ENCODE measurements around the gene BOC. TPM values are rescaled to one million over a fixed set of nuclear protein-coding genes. Genes with fewer than 3 reads are reported as not detected.

The BOC gene
- total and polyA plus RNA-seq, 10 of the 15 experiments (the other 5 are each of a cell fraction or from before 2014, with no cell fraction given), result 0.18 TPM; not detected in 9

GRCh38 chr3:113223475-113224281, 12.3 kb downstream of the BOC start:
- Histone ChIP-seq H3K36me3 (ENCODE audit: control insufficient read depth in 2 of 2, insufficient read depth in 2 of 2, low read length in 1 of 2) (no peaks in the 10 kb centered on the region), H3K4me1 (ENCODE audit: control insufficient read depth, insufficient read depth, low read length) (peaks cover 6% of the 10 kb centered on the region), H2AFZ (ENCODE audit: control insufficient read depth, low read depth, low read length) (peak overlapping the region; percentile 1), H3K9ac (ENCODE audit: control insufficient read depth, insufficient read depth, low read length) (no peak overlapping the region), H3K79me2 (ENCODE audit: control insufficient read depth, insufficient read depth, low read length) (no peaks in the 10 kb centered on the region), H3K9me3 (replicated peaks; ENCODE audit: control insufficient read depth, insufficient read depth, low read length) (no peaks in the 10 kb centered on the region), H4K20me1 (ENCODE audit: control insufficient read depth, insufficient read depth) (no peaks in the 10 kb centered on the region; the same call in 1 of the 2 replicates), H3K27me3 (replicated peaks in 1 of 2; ENCODE audit: control insufficient read depth in 2 of 2, insufficient read depth in 2 of 2, low read length in 1 of 2) (peaks cover 1 to 4% of the 10 kb centered on the region in 2 experiments; a peak in 2 of 4 replicates), H3K4me3 (no peak overlapping the region), H3K27ac (ENCODE audit: control insufficient read depth, insufficient read depth) (no peak overlapping the region), H3K4me2 (ENCODE audit: control insufficient read depth, insufficient read depth) (0 out of 2 replicates have a peak overlapping the region, but pooled peaks have one; percentile 20)
- WGBS (ENCODE audit: insufficient coverage, insufficient replicate concordance, low lambda C conversion rate, missing lambda C conversion rate), result 38% methylated on average over 18 of the region's 18 CpGs
- ChIA-PET SMC1A (ENCODE audit: uncharacterized antibody, unreplicated experiment) (no interaction called here), CTCF (no interaction called here), RAD21 (ENCODE audit: unreplicated experiment) (no interaction called here), POLR2A (no interaction called here)
- intact Hi-C loops (cut with micrococcal nuclease; ENCODE audit: unreplicated experiment), result no loop called here
- DNase-seq (ENCODE audit: low read depth, low spot score), result no peak
- BruUV-seq (replicated peaks), result no TSS peak
- ATAC-seq, result peak; percentile 53
- FAIRE-seq, result peak; percentile 62
- in situ Hi-C loops (cut with MboI), result no loop called here
- TF ChIP-seq TCF3 (IDR thresholded peaks at IDR 0.05; ENCODE audit: borderline replicate concordance, insufficient read depth, low read depth, low read length) (no peak), SMAD1 (IDR thresholded peaks at IDR 0.05; ENCODE audit: low read depth, partially characterized antibody) (no peak), GABPA (IDR thresholded peaks at IDR 0.05; ENCODE audit: low read depth) (peak; percentile 78), ZBTB40 (IDR thresholded peaks at IDR 0.05; ENCODE audit: borderline replicate concordance) (no peak), ZZZ3 (IDR thresholded peaks at IDR 0.05; ENCODE audit: control insufficient read depth, insufficient read length, low read depth) (no peak), ZBTB11 (CRISPR knock-in tag; IDR thresholded peaks at IDR 0.05) (peak; percentile 59), RUNX3 (IDR thresholded peaks at IDR 0.05; ENCODE audit: low read length) (peak; percentile 61), SPI1 (IDR thresholded peaks at IDR 0.05; ENCODE audit: borderline replicate concordance, insufficient read depth, low read depth, low read length) (peak; percentile 50; the same call in 1 of the 2 replicates), CTCF (IDR thresholded peaks at IDR 0.05 in 2 of 3, conservative IDR thresholded peaks at IDR 0.05 in 1 of 3; ENCODE audit: control insufficient read depth in 2 of 3, extremely low read depth in 1 of 3, insufficient read depth in 1 of 3, low read depth in 3 of 3, low read length in 3 of 3) (no peak), RAD21 (IDR thresholded peaks at IDR 0.05; ENCODE audit: insufficient read depth, low read depth, low read length) (no peak)

Data from GM12878 (cell line).